Erythroblast (primary cell): ENCODE measurements around the gene TNPO1.

ENCODE experiments used
- GATA1 ChIP-seq: IDR thresholded peaks from 2 replicates; pipeline ENCODE4 v1.6.1; 2011; ENCODE audit warnings: low read depth, mild to moderate bottlenecking, control low read depth, low read length, moderate library complexity
- POLR2A ChIP-seq: IDR thresholded peaks from 2 replicates; pipeline ENCODE4 v1.6.1; 2011; ENCODE audit warnings: mild to moderate bottlenecking, low read length

GRCh38 chr5:72906806-72907205 lies 90.3 kb downstream of the TNPO1 start:
- TF ChIP-seq POLR2A, result no peak
- TF ChIP-seq GATA1, result no peak
